Ishikawa (cell line): ENCODE data around the gene APBB2.

ENCODE experiments used
- CEBPB ChIP-seq: IDR thresholded peaks from 2 replicates; pipeline ENCODE4 v1.6.1; 2012
- CREB1 ChIP-seq: IDR thresholded peaks from 2 replicates; pipeline ENCODE4 v1.6.1; 2012; ENCODE audit warnings: low read depth
- EGR1 ChIP-seq: IDR thresholded peaks from 2 replicates; pipeline ENCODE4 v1.6.1; 2012
- EP300 ChIP-seq: IDR thresholded peaks from 2 replicates; pipeline ENCODE4 v1.6.1; 2012; ENCODE audit warnings: borderline replicate concordance
- FOXM1 ChIP-seq: IDR thresholded peaks from 2 replicates; pipeline ENCODE4 v1.6.1; 2012; ENCODE audit warnings: low read depth, borderline replicate concordance
- MAX ChIP-seq: IDR thresholded peaks from 2 replicates; pipeline ENCODE4 v1.6.1; 2012
- NFIC ChIP-seq: IDR thresholded peaks from 2 replicates; pipeline ENCODE4 v1.6.1; 2012
- RAD21 ChIP-seq: IDR thresholded peaks from 2 replicates; pipeline ENCODE4 v1.6.1; 2012; ENCODE audit warnings: low read depth
- REST ChIP-seq: IDR thresholded peaks from 2 replicates; pipeline ENCODE4 v1.6.1; 2012; ENCODE audit warnings: low read depth, mild to moderate bottlenecking
- TAF1 ChIP-seq: IDR thresholded peaks from 2 replicates; pipeline ENCODE4 v1.6.1; 2012; ENCODE audit warnings: low read depth, mild to moderate bottlenecking
- TCF12 ChIP-seq: IDR thresholded peaks from 2 replicates; pipeline ENCODE4 v1.6.1; 2012; ENCODE audit warnings: low read depth
- TEAD4 ChIP-seq: IDR thresholded peaks from 2 replicates; pipeline ENCODE4 v1.6.1; 2012
- USF1 ChIP-seq: IDR thresholded peaks from 2 replicates; pipeline ENCODE4 v1.6.1; 2012
- YY1 ChIP-seq: IDR thresholded peaks from 2 replicates; pipeline ENCODE4 v1.6.1; 2012; ENCODE audit warnings: low read depth
- ZBTB7A ChIP-seq: IDR thresholded peaks from 2 replicates; pipeline ENCODE4 v1.6.1; 2012; ENCODE audit warnings: low read depth

APBB2 gene

GRCh38 chr4:40825014-40825838, 389.1 kb downstream of the APBB2 start:
- no peak for TF ChIP-seq ZBTB7A
- no peak for TF ChIP-seq TCF12
- no peak for TF ChIP-seq REST
- TF ChIP-seq USF1 = no peak
- no peak for TF ChIP-seq TAF1
- TF ChIP-seq RAD21 = no peak
- TF ChIP-seq EP300 = no peak
- TF ChIP-seq CREB1 = no peak
- no peak for TF ChIP-seq EGR1
- TF ChIP-seq TEAD4 = no peak
- TF ChIP-seq FOXM1 = no peak
- no peak for TF ChIP-seq MAX
- no peak for TF ChIP-seq YY1
- no peak for TF ChIP-seq NFIC
- TF ChIP-seq CEBPB = no peak

- TF ChIP-seq YY1 (no peak), ZBTB7A (no peak), MAX (no peak), EP300 (no peak), TEAD4 (no peak), NFIC (no peak), TCF12 (no peak), CREB1 (no peak), USF1 (no peak), CEBPB (no peak), FOXM1 (no peak), REST (no peak), EGR1 (no peak), TAF1 (no peak), RAD21 (no peak)
Measured at GRCh38 chr4:40822420-40823166, 391.7 kb downstream of the APBB2 start.

- TF ChIP-seq RAD21 = no peak
- no peak for TF ChIP-seq CREB1
- TF ChIP-seq TAF1 = no peak
Measured at GRCh38 chr4:40820101-40820500, 394.2 kb downstream of the APBB2 start.

GRCh38 chr4:40812856-40813255, 401.5 kb downstream of the APBB2 start:
- TF ChIP-seq CEBPB (no peak), TEAD4 (no peak), TCF12 (no peak), YY1 (no peak), CREB1 (no peak), ZBTB7A (no peak), MAX (no peak), FOXM1 (no peak), USF1 (no peak)

GRCh38 chr4:40812386-40812785, 402.0 kb downstream of the APBB2 start:
- TF ChIP-seq REST (no peak), TEAD4 (no peak), YY1 (no peak), MAX (no peak), TAF1 (no peak), USF1 (no peak), FOXM1 (no peak), CEBPB (no peak), TCF12 (no peak), EP300 (no peak), NFIC (no peak), EGR1 (no peak), RAD21 (no peak), CREB1 (no peak), ZBTB7A (no peak)
